Erythroblast (primary cell): ENCODE data around the gene ZBTB7B.

Source experiments
- GATA1 ChIP-seq: IDR thresholded peaks from 2 replicates; pipeline ENCODE4 v1.6.1; 2011; ENCODE audit warnings: low read depth, mild to moderate bottlenecking, control low read depth, low read length, moderate library complexity
- POLR2A ChIP-seq: IDR thresholded peaks from 2 replicates; pipeline ENCODE4 v1.6.1; 2011; ENCODE audit warnings: mild to moderate bottlenecking, low read length

DNA sequence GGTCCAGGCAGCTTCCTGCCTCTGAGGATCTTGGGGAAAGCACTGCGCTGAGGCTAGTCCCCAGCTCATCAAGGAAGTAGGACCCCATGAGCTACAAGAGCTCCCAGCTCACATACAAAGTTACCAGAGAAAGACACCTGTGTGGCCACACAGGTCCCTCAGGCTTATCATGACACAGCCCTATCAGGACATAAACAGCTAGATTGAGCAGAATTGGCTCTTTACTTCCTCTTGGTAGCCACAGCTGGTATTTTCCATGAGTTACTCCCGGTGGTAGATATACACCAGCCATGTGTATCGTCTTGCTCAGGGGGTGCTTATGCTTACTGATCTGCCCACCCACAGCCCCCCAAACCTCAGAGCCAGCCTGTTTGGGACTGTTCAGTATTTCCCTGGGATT lies 8.0 kb upstream of the ZBTB7B start:
- TF ChIP-seq POLR2A (no peak), GATA1 (no peak)
